CD4-positive, alpha-beta T cell (primary cell): ENCODE measurements around the gene JAKMIP2. TPM values are rescaled to one million over a fixed set of nuclear protein-coding genes. Genes with fewer than 3 reads are reported as not detected.

Source experiments
- ATAC-seq: fragments of 200-7000 bp; cut with Tn5 transposase; one replicate; pipeline ENCODE4 v1.10.0; 2022; ENCODE audit warnings: mild to moderate bottlenecking; ENCODE audit not compliant: poor library complexity
- CTCF ChIA-PET: fragments of 350-600 bp; sonication (Branson Sonifier 250); formaldehyde crosslinking; loops from one replicate; lab custom pipeline; 2021; ENCODE audit warnings: antibody characterized with exemption, inconsistent platforms; lab: Charles Lee
- POLR2A ChIA-PET: fragments of 350-600 bp; sonication (Branson Sonifier 250); formaldehyde crosslinking; loops from one replicate; lab custom pipeline; 2021; ENCODE audit warnings: antibody characterized with exemption, inconsistent platforms; lab: Charles Lee
- DNase-seq, 14 experiments: peaks; one replicate each; pipeline ENCODE4 v3.0.0-alpha.2; 2013 to 2020; ENCODE audit warnings: mixed read lengths in 2 of 14
- H3K27ac ChIP-seq, 2 donors: one replicate each; pipeline versions ENCODE4 v1.5.1 to v1.7.0; 2013; ENCODE audit warnings: low read length in 2 of 2, low read depth in 1 of 2, mild to moderate bottlenecking in 1 of 2
- H3K27me3 ChIP-seq, 2 experiments: 1 replicate in 1 of 2; 2 replicates in 1 of 2; pipeline versions ENCODE4 v1.6.1 to v1.7.0; 2013; ENCODE audit warnings: low read length in 2 of 2, control low read depth in 1 of 2, mild to moderate bottlenecking in 1 of 2, moderate library complexity in 1 of 2; ENCODE audit not compliant: insufficient read depth in 2 of 2, control insufficient read depth in 1 of 2
- H3K36me3 ChIP-seq: one replicate; pipeline ENCODE4 v1.6.1; 2013; ENCODE audit warnings: low read length, control low read depth; ENCODE audit not compliant: insufficient read depth
- H3K4me1 ChIP-seq: one replicate; pipeline ENCODE4 v1.6.1; 2013; ENCODE audit warnings: low read length, control low read depth; ENCODE audit not compliant: insufficient read depth
- H3K4me3 ChIP-seq: one replicate; pipeline ENCODE4 v1.5.1; 2013; ENCODE audit warnings: mild to moderate bottlenecking, low read length, moderate library complexity
- H3K9me3 ChIP-seq, 2 experiments: 1 replicate in 1 of 2; 2 replicates in 1 of 2; pipeline versions ENCODE4 v1.6.1 to v1.7.0; 2013; ENCODE audit warnings: low read length in 2 of 2, mild to moderate bottlenecking in 2 of 2, control low read depth in 1 of 2, moderate library complexity in 1 of 2; ENCODE audit not compliant: control insufficient read depth in 1 of 2, insufficient read depth in 1 of 2
- H3K27ac Mint-ChIP-seq: one replicate; pipeline ENCODE4 v1.8.0; 2020; ENCODE audit warnings: mixed read lengths
- H3K27me3 Mint-ChIP-seq: one replicate; pipeline ENCODE4 v1.8.0; 2021; ENCODE audit warnings: mixed read lengths
- H3K36me3 Mint-ChIP-seq: one replicate; pipeline ENCODE4 v1.8.0; 2021; ENCODE audit warnings: low read depth, mixed read lengths
- H3K4me1 Mint-ChIP-seq: one replicate; pipeline ENCODE4 v1.8.0; 2021; ENCODE audit warnings: low read depth, mixed read lengths
- H3K4me3 Mint-ChIP-seq: one replicate; pipeline ENCODE4 v1.8.0; 2020; ENCODE audit warnings: mild to moderate bottlenecking, mixed read lengths
- H3K9me3 Mint-ChIP-seq: one replicate; pipeline ENCODE4 v1.8.0; 2020; ENCODE audit warnings: mixed read lengths
- CTCF ChIP-seq: fragments of 200-600 bp; IDR thresholded peaks from one replicate; pipeline ENCODE4 v1.8.0; 2022; ENCODE audit warnings: antibody characterized with exemption, mild to moderate bottlenecking
- intact Hi-C, 2 experiments: fragments of 100-400 bp; cut with DNase I in 1 of 2; cut with micrococcal nuclease in 1 of 2; formaldehyde crosslinking; loops; one replicate each; pipeline versions ENCODE4 v1.15.1 to v1.9.0; 2023 to 2025; cut with DNase I, micrococcal nuclease
- total RNA-seq, 174 experiments: library from RNA in 2 of 174; stranded (reverse) in 2 of 174; gene quantifications; one replicate each; pipeline ENCODE4 v1.2.3 and lab custom pipeline; 2021 to 2026

JAKMIP2 gene
- total RNA-seq, 2 experiments from 2014 or later: 0.74 to 1.3 TPM

- H3K36me3 Mint-ChIP-seq: peaks cover 18% of the 10 kb centered on the region
- DNase-seq (no peak), ATAC-seq (no peak)
- intact Hi-C loops: no loop called here
- Histone ChIP-seq H3K9me3 (no peaks in the 10 kb centered on the region), H3K4me3 (no peak overlapping the region), H3K36me3 (no peaks in the 10 kb centered on the region), H3K27ac (no peak overlapping the region), H3K27me3 (no peaks in the 10 kb centered on the region), H3K4me1 (no peaks in the 10 kb centered on the region)
- CTCF ChIA-PET: no interaction called here
- H3K4me3 Mint-ChIP-seq: no peak overlapping the region
- H3K27me3 Mint-ChIP-seq: no peaks in the 10 kb centered on the region
- no peak overlapping the region for H3K27ac Mint-ChIP-seq
- peaks cover 3% of the 10 kb centered on the region for H3K9me3 Mint-ChIP-seq
- no peaks in the 10 kb centered on the region for H3K4me1 Mint-ChIP-seq
- no peak for TF ChIP-seq CTCF
- POLR2A ChIA-PET: no interaction called here
Observed at GRCh38 chr5:147610798-147611197, 171.7 kb downstream of the JAKMIP2 start.

- Histone ChIP-seq H3K4me1 (no peaks in the 10 kb centered on the region), H3K9me3 (no peaks in the 10 kb centered on the region), H3K27ac (no peak overlapping the region), H3K36me3 (no peaks in the 10 kb centered on the region), H3K4me3 (no peak overlapping the region), H3K27me3 (no peaks in the 10 kb centered on the region)
- Mint-ChIP-seq H3K4me1 (no peaks in the 10 kb centered on the region), H3K4me3 (no peak overlapping the region), H3K27ac (no peak overlapping the region), H3K36me3 (no peaks in the 10 kb centered on the region), H3K9me3 (no peaks in the 10 kb centered on the region), H3K27me3 (no peaks in the 10 kb centered on the region)
- TF ChIP-seq CTCF: no peak
- intact Hi-C loops: no loop called here
- ChIA-PET POLR2A (no interaction called here), CTCF (no interaction called here)
- no peak for ATAC-seq
- no peak for DNase-seq
Observed at GRCh38 chr5:147601652-147602051, 180.9 kb downstream of the JAKMIP2 start.

GRCh38 chr5:147591120-147591519 is 191.4 kb downstream of the JAKMIP2 start:
- ChIA-PET POLR2A (no interaction called here), CTCF (no interaction called here)
- Histone ChIP-seq H3K27me3 (no peaks in the 10 kb centered on the region), H3K36me3 (no peaks in the 10 kb centered on the region), H3K27ac (no peak overlapping the region), H3K4me1 (no peaks in the 10 kb centered on the region), H3K9me3 (no peaks in the 10 kb centered on the region), H3K4me3 (no peak overlapping the region)
- H3K36me3 Mint-ChIP-seq: no peaks in the 10 kb centered on the region
- no peaks in the 10 kb centered on the region for H3K4me1 Mint-ChIP-seq
- H3K27me3 Mint-ChIP-seq: no peaks in the 10 kb centered on the region
- DNase-seq: no peak
- H3K27ac Mint-ChIP-seq: no peak overlapping the region
- intact Hi-C loops: no loop called here
- TF ChIP-seq CTCF: no peak
- no peak for ATAC-seq
- H3K4me3 Mint-ChIP-seq: no peak overlapping the region
- no peaks in the 10 kb centered on the region for H3K9me3 Mint-ChIP-seq
